ENCODE data around the gene CALR3. TPM values are rescaled to one million over a fixed set of nuclear protein-coding genes. Genes with fewer than 3 reads are reported as not detected.

Gene CALR3
- total RNA-seq, 2 donors from 2014 or later, result 0.91 to 10.1 TPM

DNA sequence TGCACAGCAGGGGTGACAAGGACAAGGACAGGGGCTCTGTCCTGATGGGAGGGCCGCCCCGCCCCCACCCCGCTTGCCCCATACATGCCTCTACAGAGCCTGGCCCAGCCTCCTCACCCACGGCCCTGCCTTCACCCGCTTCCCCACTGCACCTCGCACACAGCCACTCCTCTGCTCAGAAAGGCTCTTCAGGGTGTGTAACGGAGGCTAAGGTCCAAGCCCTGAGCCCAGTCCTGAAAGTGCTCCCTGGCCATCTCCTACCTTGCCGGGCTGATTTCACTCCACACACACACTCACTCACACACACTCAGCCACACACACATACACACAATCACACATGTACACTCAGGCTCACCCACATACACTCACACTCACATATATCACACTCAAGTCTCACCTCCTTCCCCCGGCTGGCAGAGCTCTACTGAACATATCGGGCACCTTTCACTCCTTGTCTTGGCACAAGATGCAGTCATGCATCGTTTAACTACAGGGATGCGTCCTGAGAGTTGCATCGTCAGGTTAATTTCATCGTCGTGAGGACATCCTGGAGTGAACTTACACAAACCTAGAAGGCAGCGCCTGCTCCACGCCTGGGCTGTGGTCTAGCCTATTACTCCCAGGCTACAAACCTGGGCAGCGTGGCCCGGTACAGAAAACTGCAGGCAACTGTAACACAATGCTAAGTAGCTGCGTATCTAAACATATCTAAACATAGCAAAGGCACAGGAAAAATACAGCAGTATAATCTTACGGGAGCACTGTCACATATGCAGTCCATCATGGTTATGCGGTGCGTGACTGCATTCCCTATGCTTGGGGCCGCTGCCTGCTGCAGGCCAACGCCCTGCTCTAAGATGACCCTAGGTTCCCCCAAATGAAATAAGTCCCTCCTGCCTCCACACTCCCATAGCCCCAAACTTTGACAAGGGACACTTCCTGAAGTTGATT lies 37.3 kb downstream of the CALR3 start:
- peaks cover 22% of the 10 kb centered on the region for H3K4me1 ChIP-seq (replicated peaks)
- intact Hi-C loops (cut with DNase I), result no loop called here
- WGBS, result 61% methylated on average over 24 of the region's 25 CpGs

DNA sequence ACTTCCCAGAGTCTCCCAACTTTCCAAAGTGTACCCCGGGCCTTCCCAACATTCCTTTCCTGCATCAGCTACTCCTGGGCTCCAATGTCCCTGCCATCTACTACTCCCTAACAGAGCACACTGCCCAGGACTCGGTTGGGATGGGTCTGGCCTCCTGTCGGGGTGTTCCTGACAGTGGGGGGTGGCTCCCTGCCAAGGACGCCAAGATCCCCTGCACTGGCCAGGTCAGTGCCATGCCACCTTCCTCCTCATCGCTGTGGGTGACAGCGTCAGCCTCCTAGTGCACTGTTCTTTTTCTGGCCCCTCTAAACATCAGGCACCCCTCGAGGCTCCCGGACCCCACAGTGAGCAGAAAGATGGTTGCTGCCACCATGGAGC lies 38.0 kb downstream of the CALR3 start:
- Histone ChIP-seq H3K9me3 (no peaks in the 10 kb centered on the region), H3K4me3 (no peak overlapping the region), H3K4me1 (replicated peaks) (peaks cover 19% of the 10 kb centered on the region), H3K27ac (peak overlapping the region; percentile 31 to 49), H3K27me3 (replicated peaks; ENCODE audit: insufficient read depth) (no peaks in the 10 kb centered on the region), H3K36me3 (no peaks in the 10 kb centered on the region)
- intact Hi-C loops (cut with DNase I), result no loop called here
- DNase-seq (ENCODE audit: low spot score), result no peak
- TF ChIP-seq POLR2AphosphoS5 (IDR thresholded peaks at IDR 0.05) (no peak), POLR2A (IDR thresholded peaks at IDR 0.05) (no peak)
- TF ChIP-seq, protein P1, sequence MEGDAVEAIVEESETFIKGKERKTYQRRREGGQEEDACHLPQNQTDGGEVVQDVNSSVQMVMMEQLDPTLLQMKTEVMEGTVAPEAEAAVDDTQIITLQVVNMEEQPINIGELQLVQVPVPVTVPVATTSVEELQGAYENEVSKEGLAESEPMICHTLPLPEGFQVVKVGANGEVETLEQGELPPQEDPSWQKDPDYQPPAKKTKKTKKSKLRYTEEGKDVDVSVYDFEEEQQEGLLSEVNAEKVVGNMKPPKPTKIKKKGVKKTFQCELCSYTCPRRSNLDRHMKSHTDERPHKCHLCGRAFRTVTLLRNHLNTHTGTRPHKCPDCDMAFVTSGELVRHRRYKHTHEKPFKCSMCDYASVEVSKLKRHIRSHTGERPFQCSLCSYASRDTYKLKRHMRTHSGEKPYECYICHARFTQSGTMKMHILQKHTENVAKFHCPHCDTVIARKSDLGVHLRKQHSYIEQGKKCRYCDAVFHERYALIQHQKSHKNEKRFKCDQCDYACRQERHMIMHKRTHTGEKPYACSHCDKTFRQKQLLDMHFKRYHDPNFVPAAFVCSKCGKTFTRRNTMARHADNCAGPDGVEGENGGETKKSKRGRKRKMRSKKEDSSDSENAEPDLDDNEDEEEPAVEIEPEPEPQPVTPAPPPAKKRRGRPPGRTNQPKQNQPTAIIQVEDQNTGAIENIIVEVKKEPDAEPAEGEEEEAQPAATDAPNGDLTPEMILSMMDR (IDR thresholded peaks at IDR 0.05), result no peak
- WGBS, result 39% methylated on average over 8 of the region's 8 CpGs

More for the DNA sequence above, 37.3 kb downstream of the CALR3 start:
- H3K27ac ChIP-seq, result peak overlapping the region in 1 of 2 donors; percentile 49
- no peaks in the 10 kb centered on the region for H3K27me3 ChIP-seq (replicated peaks; ENCODE audit: insufficient read depth)
- H3K9me3 ChIP-seq, result no peaks in the 10 kb centered on the region
- DNase-seq (ENCODE audit: low spot score), result no peak
- TF ChIP-seq POLR2A (IDR thresholded peaks at IDR 0.05) (no peak), POLR2AphosphoS5 (IDR thresholded peaks at IDR 0.05) (no peak)
- TF ChIP-seq, protein P1 (IDR thresholded peaks at IDR 0.05), result no peak
- H3K4me3 ChIP-seq, result no peak overlapping the region
- H3K36me3 ChIP-seq, result no peaks in the 10 kb centered on the region

DNA sequence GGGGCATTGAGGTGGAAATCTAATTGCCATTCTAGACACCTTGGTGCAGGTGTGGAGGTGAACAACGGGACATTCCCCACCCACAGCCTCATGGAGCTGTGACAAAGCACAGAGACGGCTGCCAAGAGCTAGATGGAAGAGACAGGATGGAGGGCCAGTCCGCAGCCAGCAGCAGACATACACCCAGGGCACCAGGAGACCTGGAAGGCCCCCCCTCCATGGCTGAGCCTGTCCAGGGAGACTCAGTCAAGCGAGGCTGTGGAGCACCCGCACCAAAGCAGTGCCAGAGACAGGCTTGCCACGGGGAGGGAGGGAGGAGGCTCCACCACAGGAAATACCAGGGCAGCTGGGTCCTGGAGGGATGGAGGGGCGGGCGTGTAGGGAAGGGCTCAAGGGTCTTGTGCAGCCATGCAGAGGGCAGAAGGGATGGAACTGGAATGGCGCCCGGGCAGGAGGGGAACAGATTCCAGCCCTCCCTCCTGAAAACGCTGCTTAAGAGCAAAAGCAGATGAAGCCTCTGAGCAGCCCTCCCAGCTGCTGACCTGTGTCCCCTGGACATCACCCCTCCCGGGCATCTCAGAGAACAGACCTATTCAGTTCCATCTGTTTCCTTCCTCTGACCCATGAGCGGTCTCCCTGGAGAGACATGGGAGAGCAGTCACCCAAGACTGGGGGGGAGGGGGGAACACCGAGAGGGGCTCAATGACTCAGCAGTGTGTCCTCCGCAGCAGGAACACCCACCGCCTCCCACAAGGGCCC lies 38.6 kb downstream of the CALR3 start:
- Histone ChIP-seq H3K4me3 (no peak overlapping the region), H3K27me3 (replicated peaks; ENCODE audit: insufficient read depth) (no peaks in the 10 kb centered on the region), H3K36me3 (no peaks in the 10 kb centered on the region), H3K9me3 (no peaks in the 10 kb centered on the region), H3K4me1 (replicated peaks) (peaks cover 19% of the 10 kb centered on the region), H3K27ac (peak overlapping the region; percentile 31 to 49)
- DNase-seq (ENCODE audit: low spot score), result no peak
- 12% methylated on average over 16 of the region's 16 CpGs for WGBS
- no peak for TF ChIP-seq POLR2AphosphoS5 (IDR thresholded peaks at IDR 0.05)
- no peak for TF ChIP-seq POLR2A (IDR thresholded peaks at IDR 0.05)
- TF ChIP-seq, protein P1 (IDR thresholded peaks at IDR 0.05), result no peak
- intact Hi-C loops (cut with DNase I), result no loop called here

DNA sequence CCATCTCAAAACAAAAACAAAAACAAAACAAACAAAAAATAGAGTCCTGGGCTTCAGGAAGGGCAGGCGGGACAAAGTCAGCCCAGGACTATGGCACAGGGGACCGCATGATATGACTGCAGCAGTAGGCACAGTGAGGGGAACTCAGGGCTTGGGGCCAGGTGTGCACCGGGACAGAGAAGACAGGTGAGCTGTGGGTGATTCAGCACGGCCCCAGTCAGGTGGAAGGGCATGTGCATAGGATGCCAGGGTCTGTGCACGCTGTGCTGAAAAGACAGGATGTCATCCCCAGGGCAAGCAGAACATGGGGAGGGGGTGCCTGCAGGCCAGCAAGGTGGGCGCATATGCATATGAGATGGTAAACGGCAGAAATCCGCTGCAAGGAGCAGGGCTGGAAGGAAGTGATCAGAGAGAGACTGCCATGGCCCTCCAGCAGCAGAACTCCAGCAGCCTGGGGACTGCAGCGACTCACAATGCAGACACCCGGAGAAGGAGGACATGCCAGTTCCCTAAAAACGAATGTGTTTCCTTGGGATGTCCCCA lies 39.2 kb downstream of the CALR3 start:
- H3K36me3 ChIP-seq, result no peaks in the 10 kb centered on the region
- H3K4me1 ChIP-seq (replicated peaks), result peaks cover 18% of the 10 kb centered on the region
- no peaks in the 10 kb centered on the region for H3K27me3 ChIP-seq (replicated peaks; ENCODE audit: insufficient read depth)
- WGBS, result 46% methylated on average over 11 of the region's 11 CpGs
- no peaks in the 10 kb centered on the region for H3K9me3 ChIP-seq
- no peak overlapping the region for H3K4me3 ChIP-seq
- intact Hi-C loops (cut with DNase I), result no loop called here
- no peak for DNase-seq (ENCODE audit: low spot score)
- TF ChIP-seq, protein P1 (IDR thresholded peaks at IDR 0.05), result no peak
- no peak for TF ChIP-seq POLR2AphosphoS5 (IDR thresholded peaks at IDR 0.05)
- peak overlapping the region in 1 of 2 donors; percentile 49 for H3K27ac ChIP-seq
